Naive thymus-derived CD8-positive, alpha-beta T cell (primary cell): ENCODE data around the gene RAP1A. TPM values are rescaled to one million over a fixed set of nuclear protein-coding genes. Genes with fewer than 3 reads are reported as not detected.
A peak's percentile ranks its signal among the peaks of the same experiment; 100 is the strongest.

ENCODE experiments used
- ATAC-seq, 2 donors: fragments of 150-1000 bp; cut with Tn5 transposase in 1 of 2; sonication (Bioruptor Pico), chemical (Tn5 transposase) in 1 of 2; 1 replicate in 1 of 2; 2 replicates in 1 of 2; pipeline ENCODE4 v1.10.0; 2021; ENCODE audit warnings: mild to moderate bottlenecking in 2 of 2, moderate library complexity in 2 of 2
- POLR2A ChIA-PET: fragments of 350-600 bp; sonication (Branson Sonifier 250); formaldehyde crosslinking; loops from one replicate; lab custom pipeline; 2021; ENCODE audit warnings: antibody characterized with exemption; lab: Charles Lee
- DNase-seq, 10 donors: peaks; one replicate each; pipeline versions ENCODE4 v3.0.0 to v3.0.0-alpha.2; 2020 to 2022
- H3K27ac Mint-ChIP-seq, 10 donors: one replicate each; pipeline ENCODE4 v1.8.0; 2020 to 2022; ENCODE audit warnings: mild to moderate bottlenecking in 10 of 10, mixed read lengths in 10 of 10, moderate library complexity in 4 of 10, inconsistent platforms in 1 of 10
- H3K27me3 Mint-ChIP-seq, 5 donors: one replicate each; pipeline ENCODE4 v1.8.0; 2021 to 2022; ENCODE audit warnings: mixed read lengths in 5 of 5
- H3K36me3 Mint-ChIP-seq, 3 donors: one replicate each; pipeline ENCODE4 v1.8.0; 2020 to 2022; ENCODE audit warnings: mixed read lengths in 3 of 3, mild to moderate bottlenecking in 2 of 3, inconsistent platforms in 1 of 3
- H3K4me1 Mint-ChIP-seq, 4 donors: one replicate each; pipeline ENCODE4 v1.8.0; 2021 to 2022; ENCODE audit warnings: mixed read lengths in 4 of 4
- H3K4me3 Mint-ChIP-seq, 10 donors: one replicate each; pipeline ENCODE4 v1.8.0; 2020 to 2022; ENCODE audit warnings: mild to moderate bottlenecking in 10 of 10, mixed read lengths in 10 of 10, moderate library complexity in 6 of 10, inconsistent platforms in 1 of 10
- H3K9me3 Mint-ChIP-seq, 9 donors: one replicate each; pipeline ENCODE4 v1.8.0; 2020 to 2022; ENCODE audit warnings: mixed read lengths in 9 of 9, mild to moderate bottlenecking in 3 of 9, inconsistent platforms in 1 of 9, moderate library complexity in 1 of 9
- polyA plus RNA-seq, 3 donors: library from polyadenylated mRNA; unstranded; fragments of 300-500 nt; fragmentation: Illumina TruSeq; gene quantifications; one replicate each; pipeline ENCODE4 v1.2.3, GENCODE V29; 2021
- total RNA-seq, 8 experiments: library from RNA in 2 of 8; stranded (reverse) in 2 of 8; gene quantifications; one replicate each; pipeline ENCODE4 v1.2.3 and lab custom pipeline; 2021 to 2026

RAP1A gene
- total and polyA plus RNA-seq, 5 experiments from 2014 or later, result 43.4 to 130 (median 53.9) TPM

DNA sequence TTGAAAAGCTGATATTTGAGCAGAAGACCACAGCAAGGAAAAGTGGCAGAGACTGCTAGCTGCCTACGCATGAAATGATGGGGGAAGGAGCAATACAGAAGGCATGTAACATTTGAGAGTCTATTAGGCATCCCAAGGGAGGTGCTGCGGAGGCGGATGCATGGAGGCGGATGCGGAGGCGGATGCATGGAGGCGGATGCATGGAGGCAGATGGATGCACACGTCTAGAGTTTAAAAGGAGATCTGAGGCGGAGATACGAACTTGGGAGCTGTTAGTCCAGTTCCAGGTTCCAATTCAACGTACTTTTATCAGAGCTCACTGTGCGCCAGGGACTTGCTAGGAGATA is 135.4 kb downstream of the RAP1A start:
- H3K27me3 Mint-ChIP-seq, result peaks cover 0 to 2% (median 0%) of the 10 kb centered on the region in 5 donors
- peaks cover 0 to 18% (median 3%) of the 10 kb centered on the region in 3 donors for H3K36me3 Mint-ChIP-seq
- DNase-seq (peak in 3 of 10 donors; percentile 13 to 29 (median 18)), ATAC-seq (peak; percentile 4 to 5)
- POLR2A ChIA-PET, result interaction anchor here (0.7 to 4.2 kb wide), 14 partner anchors 16 to 408 kb away, joined by 3 to 21 read pairs (median 4); partner anchors contain the start of genes C1orf162, INKA2 and RAP1A
- no peaks in the 10 kb centered on the region for H3K9me3 Mint-ChIP-seq
- H3K27ac Mint-ChIP-seq, result peak overlapping the region; percentile 95 to 99 (median 98)
- H3K4me1 Mint-ChIP-seq, result peaks cover 14 to 46% (median 33%) of the 10 kb centered on the region in 4 donors
- peak overlapping the region; percentile 88 to 99 (median 96) for H3K4me3 Mint-ChIP-seq

DNA sequence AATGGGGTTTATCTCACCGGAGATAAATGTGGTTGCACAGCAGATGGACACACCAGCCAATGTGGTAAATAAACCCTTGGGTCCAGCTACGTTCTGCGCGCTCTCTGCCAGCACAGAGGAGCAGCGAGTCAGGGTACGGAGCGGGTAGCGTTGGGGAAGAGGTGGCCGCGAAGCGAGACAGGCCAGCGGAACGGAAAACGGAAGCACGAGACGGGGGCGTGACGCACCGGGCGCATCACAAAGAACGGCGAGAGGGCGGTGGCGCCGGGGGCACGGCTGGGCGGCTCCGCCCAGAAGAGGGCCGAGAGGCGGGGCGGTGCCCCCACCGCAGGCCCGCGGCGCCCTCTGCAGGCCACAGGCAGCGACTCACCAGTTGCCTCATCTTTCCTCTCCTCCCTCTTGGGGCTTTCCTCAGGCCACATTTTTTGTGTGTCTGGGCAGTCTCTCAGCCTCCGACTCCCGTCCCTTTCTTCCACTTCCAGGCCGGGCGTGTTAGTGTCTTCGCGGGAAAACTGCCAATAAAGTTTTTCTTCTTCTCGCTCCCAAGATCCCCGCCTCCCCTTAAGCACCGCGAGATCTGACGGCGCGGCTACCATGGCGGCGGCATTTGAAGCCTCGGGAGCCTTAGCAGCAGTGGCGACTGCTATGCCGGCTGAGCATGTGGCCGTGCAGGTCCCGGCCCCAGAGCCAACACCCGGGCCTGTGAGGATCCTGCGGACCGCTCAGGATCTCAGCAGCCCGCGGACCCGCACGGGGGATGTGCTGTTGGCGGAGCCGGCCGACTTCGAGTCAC is 135.9 kb downstream of the RAP1A start, which contains the start of gene DDX20:
Gene DDX20, plus strand, starts transcription at position 571 of the 793 bp plus-strand sequence. Its CDS starts 24 bp downstream, at position 595.
- Mint-ChIP-seq H3K27me3 (peaks cover 0 to 2% (median 0%) of the 10 kb centered on the region in 5 donors), H3K4me1 (peaks cover 16 to 48% (median 34%) of the 10 kb centered on the region in 4 donors)
- POLR2A ChIA-PET, result interaction anchor here (0.7 to 4.2 kb wide), 16 partner anchors 17 to 409 kb away, joined by 3 to 21 read pairs (median 4); partner anchors contain the start of genes C1orf162, INKA2 and RAP1A

DNA sequence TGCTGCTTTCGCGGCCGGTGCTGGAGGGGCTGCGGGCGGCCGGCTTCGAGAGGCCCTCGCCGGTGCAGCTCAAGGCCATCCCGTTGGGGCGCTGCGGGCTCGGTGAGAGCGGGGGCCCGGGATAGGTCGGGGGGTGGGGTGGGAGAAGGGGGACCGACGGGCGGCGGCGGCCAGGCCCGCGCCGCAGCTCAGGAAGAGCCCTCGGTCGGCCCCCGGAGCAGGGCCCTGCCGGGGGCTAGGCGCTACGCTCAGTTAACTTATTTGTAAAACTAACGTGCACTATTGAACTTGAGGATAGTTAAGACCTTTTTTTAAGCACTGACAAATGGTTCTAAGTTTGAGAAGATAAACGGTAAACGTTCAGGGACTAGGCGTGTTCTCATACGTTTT is 136.5 kb downstream of the RAP1A start:
- H3K4me3 Mint-ChIP-seq, result peak overlapping the region; percentile 88 to 99 (median 96)
- no peak for DNase-seq
- POLR2A ChIA-PET, result interaction anchor here (0.5 to 4.2 kb wide), 6 partner anchors 17 to 410 kb away, joined by 3 to 21 read pairs (median 4); partner anchors contain the start of gene INKA2
- peaks cover 0 to 28% (median 3%) of the 10 kb centered on the region in 3 donors for H3K36me3 Mint-ChIP-seq
- peak overlapping the region; percentile 66 to 99 (median 98) for H3K27ac Mint-ChIP-seq
- ATAC-seq, result peak; percentile 13 to 28
- H3K27me3 Mint-ChIP-seq, result peaks cover 0 to 2% (median 0%) of the 10 kb centered on the region in 5 donors
- H3K9me3 Mint-ChIP-seq, result no peaks in the 10 kb centered on the region
- H3K4me1 Mint-ChIP-seq, result peaks cover 16 to 48% (median 34%) of the 10 kb centered on the region in 4 donors

More for the DNA sequence above, 135.9 kb downstream of the RAP1A start, which contains the start of gene DDX20:
- no peaks in the 10 kb centered on the region for H3K9me3 Mint-ChIP-seq
- H3K27ac Mint-ChIP-seq, result peak within 1 kb of the TSS; percentile 96 to 99 (median 98)
- DNase-seq, result peak; percentile 89 to 97 (median 93)
- peak; percentile 88 to 89 for ATAC-seq
- peaks cover 0 to 22% (median 3%) of the 10 kb centered on the region in 3 donors for H3K36me3 Mint-ChIP-seq
- peak within 1 kb of the TSS; percentile 88 to 99 (median 96) for H3K4me3 Mint-ChIP-seq

DNA sequence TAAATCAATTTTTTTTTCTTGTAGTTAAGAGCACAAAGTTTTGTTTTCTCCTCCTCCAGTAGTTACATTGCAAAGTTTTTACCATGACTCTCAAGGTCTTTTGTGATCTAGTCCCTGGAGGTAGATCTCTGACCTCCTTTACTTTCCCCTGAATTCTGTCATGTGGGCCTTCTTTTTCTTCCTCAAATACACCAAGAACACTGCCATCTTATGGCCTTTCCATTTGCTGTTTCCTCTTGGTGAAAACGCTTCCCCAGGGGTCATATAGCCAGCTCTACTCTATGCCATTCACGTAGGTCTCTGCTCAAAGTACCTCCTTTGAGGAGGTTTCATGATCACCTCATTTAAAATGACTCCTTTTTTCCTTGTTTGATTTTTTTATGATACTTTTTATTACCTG is 138.8 kb downstream of the RAP1A start:
- POLR2A ChIA-PET, result no interaction called here
- Mint-ChIP-seq H3K4me1 (peaks cover 13 to 45% (median 34%) of the 10 kb centered on the region in 4 donors), H3K4me3 (peak overlapping the region in 7 of 10 donors; percentile 0 to 59 (median 24)), H3K36me3 (peaks cover 0 to 48% (median 6%) of the 10 kb centered on the region in 3 donors), H3K9me3 (no peaks in the 10 kb centered on the region), H3K27ac (peak overlapping the region in 7 of 10 donors; percentile 8 to 86 (median 57)), H3K27me3 (peaks cover 0 to 2% (median 0%) of the 10 kb centered on the region in 5 donors)
- DNase-seq (no peak), ATAC-seq (no peak)

DNA sequence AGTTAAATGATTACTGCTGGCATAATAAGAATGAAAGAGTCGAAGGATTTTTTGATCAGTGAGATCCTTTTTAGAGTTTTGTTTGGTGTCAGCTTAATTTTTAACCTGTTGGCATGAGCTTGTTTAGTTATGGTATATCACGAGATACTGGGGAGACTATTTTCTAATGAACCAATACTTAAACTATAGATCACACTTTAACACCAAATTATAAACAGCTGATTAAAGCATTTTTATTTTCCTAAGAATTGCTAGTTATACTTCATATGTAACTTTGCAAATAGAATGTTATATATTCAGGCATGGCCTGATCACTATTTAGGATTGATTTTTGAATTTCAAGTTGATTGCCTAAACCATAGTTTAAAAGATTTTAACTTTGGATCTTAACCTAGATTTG is 142.1 kb downstream of the RAP1A start:
- ATAC-seq, result no peak
- peaks cover 14 to 24% (median 19%) of the 10 kb centered on the region in 4 donors for H3K4me1 Mint-ChIP-seq
- no peaks in the 10 kb centered on the region for H3K27me3 Mint-ChIP-seq
- H3K4me3 Mint-ChIP-seq, result no peak overlapping the region
- no peak for DNase-seq
- H3K9me3 Mint-ChIP-seq, result no peaks in the 10 kb centered on the region
- peak overlapping the region in 1 of 10 donors; percentile 48 for H3K27ac Mint-ChIP-seq
- peaks cover 0 to 81% (median 17%) of the 10 kb centered on the region in 3 donors for H3K36me3 Mint-ChIP-seq
- POLR2A ChIA-PET, result interaction anchor here (0.5 kb wide), 1 partner anchor 856 kb away, joined by 4 read pairs; no protein-coding TSS in a partner anchor

DNA sequence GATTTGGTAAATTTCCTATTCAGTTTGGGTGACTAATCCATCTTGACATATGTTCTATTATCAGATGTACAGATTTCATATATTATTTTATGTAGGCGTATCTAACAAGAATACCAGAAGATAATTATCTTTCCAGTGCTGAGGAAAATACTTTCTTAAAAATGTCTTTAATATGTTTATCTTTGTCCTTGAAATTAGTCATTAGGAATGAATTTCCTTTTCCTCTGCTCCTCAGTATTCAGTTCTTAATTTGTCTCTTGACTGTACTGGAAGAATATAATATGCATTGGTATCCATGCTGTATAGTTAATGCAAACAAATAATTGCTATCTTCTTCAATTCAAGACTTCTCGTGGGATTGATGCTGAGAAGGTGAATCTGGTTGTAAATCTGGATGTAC is 142.7 kb downstream of the RAP1A start:
- no peak for DNase-seq
- H3K4me3 Mint-ChIP-seq, result no peak overlapping the region
- peaks cover 8 to 18% (median 15%) of the 10 kb centered on the region in 4 donors for H3K4me1 Mint-ChIP-seq
- no peaks in the 10 kb centered on the region for H3K9me3 Mint-ChIP-seq
- H3K27ac Mint-ChIP-seq, result peak overlapping the region in 1 of 10 donors; percentile 53
- peaks cover 0 to 86% (median 17%) of the 10 kb centered on the region in 3 donors for H3K36me3 Mint-ChIP-seq
- POLR2A ChIA-PET, result no interaction called here
- ATAC-seq, result no peak
- no peaks in the 10 kb centered on the region for H3K27me3 Mint-ChIP-seq

Other genes starting within 250 kb of the RAP1A start
- gene OVGP1, start 192.1 kb upstream of the RAP1A start, total RNA-seq, result 1 to 10 TPM; 9.0 to 9.2 TPM
- 1 to 10 TPM in 1 of 3 donors, under 1 TPM in 2; 0.18 to 1.2 (median 0.51) TPM for gene OVGP1, start 192.1 kb upstream of the RAP1A start, polyA plus RNA-seq
- 10 to 100 TPM; 35.4 to 35.9 TPM for gene WDR77, start 170.5 kb upstream of the RAP1A start, total RNA-seq
- 10 to 100 TPM; 36.9 to 44.6 (median 43.9) TPM for gene WDR77, start 170.5 kb upstream of the RAP1A start, polyA plus RNA-seq
- gene ATP5PB, start 170.3 kb upstream of the RAP1A start, total RNA-seq, result 100 to 1,000 TPM; 105 to 115 TPM
- gene ATP5PB, start 170.3 kb upstream of the RAP1A start, polyA plus RNA-seq, result 100 to 1,000 TPM; 411 to 437 (median 416) TPM
- 10 to 100 TPM; 58.1 to 59.7 TPM for gene C1orf162, start 145.8 kb upstream of the RAP1A start, total RNA-seq
- 100 to 1,000 TPM; 159 to 250 (median 243) TPM for gene C1orf162, start 145.8 kb upstream of the RAP1A start, polyA plus RNA-seq
- gene ADORA3, start 116.2 kb upstream of the RAP1A start, total RNA-seq, result under 1 TPM in 1 of 2 experiments, not detected in 1; 0.62 TPM
- gene ADORA3, start 116.2 kb upstream of the RAP1A start, polyA plus RNA-seq, result not detected
- gene TMIGD3, start 116.2 kb upstream of the RAP1A start, total RNA-seq, result not detected
- not detected for gene TMIGD3, start 116.2 kb upstream of the RAP1A start, polyA plus RNA-seq
- under 1 TPM; 0.70 to 0.77 TPM for gene INKA2, start 119.6 kb downstream of the RAP1A start, total RNA-seq
- gene INKA2, start 119.6 kb downstream of the RAP1A start, polyA plus RNA-seq, result not detected
- 10 to 100 TPM; 18.9 to 24.2 TPM for gene DDX20, start 136.1 kb downstream of the RAP1A start, total RNA-seq
- gene DDX20, start 136.1 kb downstream of the RAP1A start, polyA plus RNA-seq, result 10 to 100 TPM in 2 of 3 donors, 1 to 10 TPM in 1; 8.0 to 12.7 (median 10.0) TPM